Measurements from ENCODE around the gene MAPK6. TPM values are rescaled to one million over a fixed set of nuclear protein-coding genes. Genes with fewer than 3 reads are reported as not detected.

Gene MAPK6
- 10 to 100 TPM; 14.5 to 24.1 TPM for polyA plus RNA-seq

- Histone ChIP-seq H3K27me3 (ENCODE audit: control insufficient read depth in 1 of 2, insufficient read depth in 2 of 2, low read length in 2 of 2) (no peaks in the 10 kb centered on the region), H3K4me1 (ENCODE audit: control insufficient read depth in 2 of 2, insufficient read depth in 2 of 2, low read length in 1 of 2) (peaks cover 0 to 4% of the 10 kb centered on the region in 2 donors), H3K9me3 (ENCODE audit: control insufficient read depth in 2 of 2, insufficient read depth in 1 of 2, low read depth in 1 of 2, low read length in 1 of 2) (no peaks in the 10 kb centered on the region), H3K27ac (ENCODE audit: low read depth in 2 of 2, low read length in 1 of 2) (peak within 1 kb of the TSS; percentile 97 to 100), H3K4me3 (ENCODE audit: low read depth in 1 of 2, low read length in 2 of 2) (peak within 1 kb of the TSS; percentile 70 to 84), H3K36me3 (ENCODE audit: control insufficient read depth in 2 of 2, insufficient read depth in 2 of 2, low read length in 1 of 2) (no peaks in the 10 kb centered on the region)
- WGBS, 2 donors: 4% methylated on average over 46 to 59 of the region's 59 CpGs
Observed at GRCh38 chr15:52018693-52019393, at the start of gene MAPK6. MAPK6 (plus strand) TSS chr15:52019219; CDS start chr15:52046461, 27,242 bp downstream.

- H3K36me3 ChIP-seq (ENCODE audit: control insufficient read depth in 2 of 2, insufficient read depth in 2 of 2, low read length in 1 of 2): no peaks in the 10 kb centered on the region
- no peaks in the 10 kb centered on the region for H3K27me3 ChIP-seq (ENCODE audit: control insufficient read depth in 1 of 2, insufficient read depth in 2 of 2, low read length in 2 of 2)
- H3K9me3 ChIP-seq (ENCODE audit: control insufficient read depth in 2 of 2, insufficient read depth in 1 of 2, low read depth in 1 of 2, low read length in 1 of 2): no peaks in the 10 kb centered on the region
- 80 to 83% methylated on average over 4 of the region's 4 CpGs for WGBS, 2 donors
- H3K27ac ChIP-seq (ENCODE audit: low read depth in 2 of 2, low read length in 1 of 2): no peak overlapping the region
- peaks cover 0 to 2% of the 10 kb centered on the region in 2 donors for H3K4me1 ChIP-seq (ENCODE audit: control insufficient read depth in 2 of 2, insufficient read depth in 2 of 2, low read length in 1 of 2)
- H3K4me3 ChIP-seq (ENCODE audit: low read depth in 1 of 2, low read length in 2 of 2): no peak overlapping the region
Observed at GRCh38 chr15:51969728-51970127, 49.3 kb upstream of the MAPK6 start.

- no peaks in the 10 kb centered on the region for H3K36me3 ChIP-seq (ENCODE audit: control insufficient read depth in 2 of 2, insufficient read depth in 2 of 2, low read length in 1 of 2)
- 41 to 42% methylated on average over 4 of the region's 4 CpGs for WGBS, 2 donors
- no peak overlapping the region for H3K27ac ChIP-seq (ENCODE audit: low read depth in 2 of 2, low read length in 1 of 2)
- no peaks in the 10 kb centered on the region for H3K9me3 ChIP-seq (ENCODE audit: control insufficient read depth in 2 of 2, insufficient read depth in 1 of 2, low read depth in 1 of 2, low read length in 1 of 2)
- peak overlapping the region in 1 of 2 donors; percentile 70 for H3K4me3 ChIP-seq (ENCODE audit: low read depth in 1 of 2, low read length in 2 of 2)
- no peaks in the 10 kb centered on the region for H3K27me3 ChIP-seq (ENCODE audit: control insufficient read depth in 1 of 2, insufficient read depth in 2 of 2, low read length in 2 of 2)
- H3K4me1 ChIP-seq (ENCODE audit: control insufficient read depth in 2 of 2, insufficient read depth in 2 of 2, low read length in 1 of 2): peaks cover 0 to 2% of the 10 kb centered on the region in 2 donors
Observed at GRCh38 chr15:51970132-51970817, 48.7 kb upstream of the MAPK6 start.

GRCh38 chr15:51971032-51971374 lies 48.0 kb upstream of the MAPK6 start:
- Histone ChIP-seq H3K4me1 (ENCODE audit: control insufficient read depth in 2 of 2, insufficient read depth in 2 of 2, low read length in 1 of 2) (peaks cover 0 to 2% of the 10 kb centered on the region in 2 donors), H3K4me3 (ENCODE audit: low read depth in 1 of 2, low read length in 2 of 2) (peak overlapping the region; percentile 70 to 99), H3K27me3 (ENCODE audit: control insufficient read depth in 1 of 2, insufficient read depth in 2 of 2, low read length in 2 of 2) (no peaks in the 10 kb centered on the region), H3K9me3 (ENCODE audit: control insufficient read depth in 2 of 2, insufficient read depth in 1 of 2, low read depth in 1 of 2, low read length in 1 of 2) (no peaks in the 10 kb centered on the region), H3K36me3 (ENCODE audit: control insufficient read depth in 2 of 2, insufficient read depth in 2 of 2, low read length in 1 of 2) (no peaks in the 10 kb centered on the region), H3K27ac (ENCODE audit: low read depth in 2 of 2, low read length in 1 of 2) (peak overlapping the region; percentile 92 to 94)
- 1 to 2% methylated on average over 7 of the region's 7 CpGs for WGBS, 2 donors

- H3K27me3 ChIP-seq (ENCODE audit: control insufficient read depth in 1 of 2, insufficient read depth in 2 of 2, low read length in 2 of 2): no peaks in the 10 kb centered on the region
- no peaks in the 10 kb centered on the region for H3K36me3 ChIP-seq (ENCODE audit: control insufficient read depth in 2 of 2, insufficient read depth in 2 of 2, low read length in 1 of 2)
- peak within 1 kb of the TSS; percentile 70 to 99 for H3K4me3 ChIP-seq (ENCODE audit: low read depth in 1 of 2, low read length in 2 of 2)
- WGBS, 2 donors: 1% methylated on average over 58 of the region's 58 CpGs
- H3K9me3 ChIP-seq (ENCODE audit: control insufficient read depth in 2 of 2, insufficient read depth in 1 of 2, low read depth in 1 of 2, low read length in 1 of 2): no peaks in the 10 kb centered on the region
- peaks cover 0 to 2% of the 10 kb centered on the region in 2 donors for H3K4me1 ChIP-seq (ENCODE audit: control insufficient read depth in 2 of 2, insufficient read depth in 2 of 2, low read length in 1 of 2)
- H3K27ac ChIP-seq (ENCODE audit: low read depth in 2 of 2, low read length in 1 of 2): peak within 1 kb of the TSS; percentile 92 to 94
Observed at GRCh38 chr15:51971375-51972133, 47.5 kb upstream of the MAPK6 start, which contains the start of gene LEO1. LEO1 (minus strand) TSS chr15:51971778; CDS start chr15:51971745, 33 bp downstream.

- no peak overlapping the region for H3K4me3 ChIP-seq (ENCODE audit: low read depth in 1 of 2, low read length in 2 of 2)
- H3K27ac ChIP-seq (ENCODE audit: low read depth in 2 of 2, low read length in 1 of 2): no peak overlapping the region
- peaks cover 0 to 2% of the 10 kb centered on the region in 2 donors for H3K4me1 ChIP-seq (ENCODE audit: control insufficient read depth in 2 of 2, insufficient read depth in 2 of 2, low read length in 1 of 2)
- 73 to 88% methylated on average over 5 of the region's 5 CpGs for WGBS, 2 donors
- H3K9me3 ChIP-seq (ENCODE audit: control insufficient read depth in 2 of 2, insufficient read depth in 1 of 2, low read depth in 1 of 2, low read length in 1 of 2): no peaks in the 10 kb centered on the region
- no peaks in the 10 kb centered on the region for H3K36me3 ChIP-seq (ENCODE audit: control insufficient read depth in 2 of 2, insufficient read depth in 2 of 2, low read length in 1 of 2)
- no peaks in the 10 kb centered on the region for H3K27me3 ChIP-seq (ENCODE audit: control insufficient read depth in 1 of 2, insufficient read depth in 2 of 2, low read length in 2 of 2)
Observed at GRCh38 chr15:51973220-51973619, 45.8 kb upstream of the MAPK6 start.

GRCh38 chr15:51973775-51974174 lies 45.2 kb upstream of the MAPK6 start:
- Histone ChIP-seq H3K9me3 (ENCODE audit: control insufficient read depth in 2 of 2, insufficient read depth in 1 of 2, low read depth in 1 of 2, low read length in 1 of 2) (no peaks in the 10 kb centered on the region), H3K36me3 (ENCODE audit: control insufficient read depth in 2 of 2, insufficient read depth in 2 of 2, low read length in 1 of 2) (no peaks in the 10 kb centered on the region), H3K4me3 (ENCODE audit: low read depth in 1 of 2, low read length in 2 of 2) (no peak overlapping the region), H3K27me3 (ENCODE audit: control insufficient read depth in 1 of 2, insufficient read depth in 2 of 2, low read length in 2 of 2) (no peaks in the 10 kb centered on the region), H3K4me1 (ENCODE audit: control insufficient read depth in 2 of 2, insufficient read depth in 2 of 2, low read length in 1 of 2) (peaks cover 0 to 2% of the 10 kb centered on the region in 2 donors), H3K27ac (ENCODE audit: low read depth in 2 of 2, low read length in 1 of 2) (no peak overlapping the region)
- 94 to 100% methylated on average over 4 of the region's 4 CpGs for WGBS, 2 donors

- Histone ChIP-seq H3K27me3 (ENCODE audit: control insufficient read depth in 1 of 2, insufficient read depth in 2 of 2, low read length in 2 of 2) (no peaks in the 10 kb centered on the region), H3K36me3 (ENCODE audit: control insufficient read depth in 2 of 2, insufficient read depth in 2 of 2, low read length in 1 of 2) (no peaks in the 10 kb centered on the region), H3K4me3 (ENCODE audit: low read depth in 1 of 2, low read length in 2 of 2) (no peak overlapping the region), H3K4me1 (ENCODE audit: control insufficient read depth in 2 of 2, insufficient read depth in 2 of 2, low read length in 1 of 2) (no peaks in the 10 kb centered on the region), H3K9me3 (ENCODE audit: control insufficient read depth in 2 of 2, insufficient read depth in 1 of 2, low read depth in 1 of 2, low read length in 1 of 2) (no peaks in the 10 kb centered on the region), H3K27ac (ENCODE audit: low read depth in 2 of 2, low read length in 1 of 2) (peak overlapping the region; percentile 86 to 87)
- WGBS, 2 donors: 14 to 16% methylated on average over 7 of the region's 7 CpGs
Observed at GRCh38 chr15:51982013-51982769, 36.8 kb upstream of the MAPK6 start.

- Histone ChIP-seq H3K27ac (ENCODE audit: low read depth in 2 of 2, low read length in 1 of 2) (peak overlapping the region in 1 of 2 donors; percentile 2), H3K4me1 (ENCODE audit: control insufficient read depth in 2 of 2, insufficient read depth in 2 of 2, low read length in 1 of 2) (no peaks in the 10 kb centered on the region), H3K9me3 (ENCODE audit: control insufficient read depth in 2 of 2, insufficient read depth in 1 of 2, low read depth in 1 of 2, low read length in 1 of 2) (no peaks in the 10 kb centered on the region), H3K27me3 (ENCODE audit: control insufficient read depth in 1 of 2, insufficient read depth in 2 of 2, low read length in 2 of 2) (no peaks in the 10 kb centered on the region), H3K4me3 (ENCODE audit: low read depth in 1 of 2, low read length in 2 of 2) (no peak overlapping the region), H3K36me3 (ENCODE audit: control insufficient read depth in 2 of 2, insufficient read depth in 2 of 2, low read length in 1 of 2) (no peaks in the 10 kb centered on the region)
Observed at GRCh38 chr15:51982770-51983103, 36.3 kb upstream of the MAPK6 start.
